HepG2 (cell line): Measurements from ENCODE around the gene ZMYND8. TPM values are rescaled to one million over a fixed set of nuclear protein-coding genes. Genes with fewer than 3 reads are reported as not detected.

Source experiments
- AFF4 ChIP-seq: sonication (generic); formaldehyde crosslinking; IDR thresholded peaks from 2 replicates; pipeline ENCODE4 v1.4.0; 2020; ENCODE audit warnings: missing genetic modification reagents
- BRF2 ChIP-seq: sonication (generic); formaldehyde crosslinking; IDR thresholded peaks from 2 replicates; pipeline ENCODE4 v1.8.1; 2022; ENCODE audit warnings: mild to moderate bottlenecking, missing genetic modification reagents
- CHD4 ChIP-seq: fragments of 200-600 bp; sonication (generic); IDR thresholded peaks from 2 replicates; pipeline ENCODE4 v1.7.0; 2017; ENCODE audit warnings: mild to moderate bottlenecking, low read length, borderline replicate concordance
- HNRNPH1 ChIP-seq: fragments of 200-400 bp; formaldehyde crosslinking; optimal IDR thresholded peaks from 2 replicates; pipeline ENCODE3; 2017; ENCODE audit warnings: mild to moderate bottlenecking, low read depth, low read length
- RERE ChIP-seq: IDR thresholded peaks from 2 replicates; pipeline ENCODE4 v1.6.1; 2016; ENCODE audit warnings: low read depth, missing genetic modification reagents, missing compliant biosample characterization
- SIX1 ChIP-seq: sonication (generic); formaldehyde crosslinking; IDR thresholded peaks from 2 replicates; pipeline ENCODE4 v1.4.0; 2020; ENCODE audit warnings: missing genetic modification reagents, borderline replicate concordance
- TFE3 ChIP-seq: IDR thresholded peaks from 2 replicates; pipeline ENCODE4 v1.6.1; 2016
- TP53 ChIP-seq: sonication (generic); formaldehyde crosslinking; conservative IDR thresholded peaks from 2 replicates; pipeline ENCODE4 v1.4.0; 2020; ENCODE audit warnings: missing genetic modification reagents
- ZFX ChIP-seq: sonication (generic); formaldehyde crosslinking; IDR thresholded peaks from 2 replicates; pipeline ENCODE4 v1.4.0; 2020; ENCODE audit warnings: mild to moderate bottlenecking, low read depth, missing genetic modification reagents, moderate library complexity
- ZFY ChIP-seq: sonication (generic); formaldehyde crosslinking; IDR thresholded peaks from 2 replicates; pipeline ENCODE4 v1.4.0; 2020; ENCODE audit warnings: missing genetic modification reagents
- ZKSCAN1 ChIP-seq: fragments of 150-350 bp; IDR thresholded peaks from 2 replicates; pipeline ENCODE4 v1.6.1; 2014; ENCODE audit warnings: low read length
- ZNF484 ChIP-seq: sonication (generic); formaldehyde crosslinking; IDR thresholded peaks from 2 replicates; pipeline ENCODE4 v1.5.1; 2020; ENCODE audit warnings: mild to moderate bottlenecking, low read depth, missing genetic modification reagents, borderline replicate concordance
- ZNF496 ChIP-seq: sonication (generic); formaldehyde crosslinking; IDR thresholded peaks from 2 replicates; pipeline ENCODE4 v1.8.1; 2023; ENCODE audit warnings: mild to moderate bottlenecking, moderate library complexity, missing genetic modification reagents; ENCODE audit not compliant: insufficient replicate concordance
- ZNF777 ChIP-seq: sonication (generic); formaldehyde crosslinking; IDR thresholded peaks from 2 replicates; pipeline ENCODE4 v1.4.0; 2020; ENCODE audit warnings: missing genetic modification reagents
- ZNF841 ChIP-seq: sonication (generic); formaldehyde crosslinking; IDR thresholded peaks from 2 replicates; pipeline ENCODE4 v1.8.1; 2023; ENCODE audit warnings: missing genetic modification reagents, borderline replicate concordance
- ZSCAN31 ChIP-seq: sonication (generic); formaldehyde crosslinking; IDR thresholded peaks from 2 replicates; pipeline ENCODE4 v1.5.0; 2020; ENCODE audit warnings: low read depth, mild to moderate bottlenecking, missing genetic modification reagents
- polyA plus RNA-seq, 8 experiments: library from polyadenylated mRNA; depleted of rRNA in 3 of 8; stranded (reverse) in 7 of 8; unstranded in 1 of 8; fragments of >200 nt; fragmentation: Illumina TruSeq in 4 of 8; extraction: Trizol in 4 of 8; gene quantifications; 2 replicates each; pipeline versions ENCODE4 v1.2.1 to v1.2.3, GENCODE V29; 2011 to 2016; ENCODE audit warnings: low read depth in 4 of 8, missing spikeins in 1 of 8, mixed read lengths in 1 of 8; ENCODE audit not compliant: insufficient read depth in 1 of 8
- total RNA-seq, 5 experiments: library from RNA; depleted of rRNA; stranded (reverse); fragments of >200 nt; fragmentation: Illumina TruSeq; extraction: Trizol; gene quantifications; 2 replicates each; pipeline ENCODE4 v1.2.3, GENCODE V29; 2016; ENCODE audit warnings: low read depth in 1 of 5

The ZMYND8 gene
- total and polyA plus RNA-seq, 2 of the 13 experiments (the other 11 are each of a cell fraction or from before 2014, with no cell fraction given), result 53.9 to 84.7 TPM

- no peak for TF ChIP-seq TP53 (CRISPR knock-in tag)
- TF ChIP-seq SIX1 (CRISPR knock-in tag), result no peak
- no peak; the same call in 1 of the 2 replicates for TF ChIP-seq ZNF777
- TF ChIP-seq CHD4, result no peak; the same call in 1 of the 2 replicates
- no peak for TF ChIP-seq AFF4 (CRISPR knock-in tag)
- no peak for TF ChIP-seq ZFY (CRISPR knock-in tag)
- no peak for TF ChIP-seq TFE3
- no peak for TF ChIP-seq ZNF841
- no peak for TF ChIP-seq RERE (CRISPR knock-in tag)
- TF ChIP-seq ZNF484, result no peak; the same call in 1 of the 2 replicates
- TF ChIP-seq ZSCAN31, result no peak
- no peak for TF ChIP-seq ZFX (CRISPR knock-in tag)
- no peak for TF ChIP-seq ZNF496 (CRISPR knock-in tag)
- TF ChIP-seq ZKSCAN1, result no peak; the same call in 1 of the 2 replicates
- TF ChIP-seq HNRNPH1, result no peak
- no peak for TF ChIP-seq BRF2
Observed at GRCh38 chr20:47318586-47319516, 37.6 kb downstream of the ZMYND8 start (continued).
